Amniotic epithelial cell (primary cell): ENCODE results near the gene RAD9A.

Experiments
- DNase-seq: peaks from one replicate; pipeline ENCODE4 v3.0.0-alpha.2; 2010; ENCODE audit warnings: low read depth

Gene RAD9A

DNA sequence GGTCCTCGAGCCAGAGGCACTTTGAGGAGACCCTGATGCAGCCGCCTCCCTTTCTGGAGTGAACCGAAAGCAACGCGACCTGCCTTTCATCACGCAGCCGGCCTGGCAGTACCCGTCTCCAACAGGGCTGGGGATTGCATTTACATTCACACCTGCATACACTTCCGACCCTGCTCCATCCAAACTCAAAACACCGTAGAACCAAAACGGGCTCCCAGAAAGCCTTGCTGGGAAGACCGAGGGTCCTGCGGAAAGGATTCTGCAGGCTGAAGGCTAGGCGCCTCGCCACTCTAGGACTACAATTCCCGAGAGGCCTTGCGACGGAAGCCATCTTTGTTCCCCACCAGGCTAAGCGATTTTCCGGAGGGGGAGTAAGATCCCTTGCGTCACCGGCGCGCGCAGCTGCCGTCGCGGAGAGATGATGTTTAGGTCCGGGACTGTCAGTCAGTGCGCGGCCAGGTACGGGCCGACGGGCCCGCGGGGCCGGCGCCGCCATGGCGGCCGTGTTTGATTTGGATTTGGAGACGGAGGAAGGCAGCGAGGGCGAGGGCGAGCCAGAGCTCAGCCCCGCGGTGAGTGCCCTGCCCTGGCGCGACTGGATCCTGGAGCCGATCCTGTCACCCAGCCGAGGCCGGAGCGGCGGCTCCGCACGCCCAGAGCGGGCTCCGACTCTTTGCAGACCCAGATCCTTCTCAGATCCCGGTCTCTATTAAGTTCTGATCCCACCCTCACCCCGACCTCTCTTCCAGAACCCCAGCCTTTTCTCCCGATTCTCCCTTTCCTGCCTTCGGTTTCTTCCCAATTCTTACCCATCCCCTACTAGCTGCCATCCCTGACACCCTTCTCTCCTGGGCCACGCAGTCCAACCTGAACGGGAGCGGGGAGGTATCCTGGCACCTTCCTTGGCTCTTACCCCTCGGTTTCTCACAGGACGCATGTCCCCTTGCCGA, 36.5 kb downstream of the RAD9A start, which contains the start of gene RPS6KB2:
RPS6KB2 (plus strand) TSS at position 443 of the 950 bp plus-strand sequence; CDS start at position 495, 52 bp downstream.
- peak; percentile 96 for DNase-seq

DNA sequence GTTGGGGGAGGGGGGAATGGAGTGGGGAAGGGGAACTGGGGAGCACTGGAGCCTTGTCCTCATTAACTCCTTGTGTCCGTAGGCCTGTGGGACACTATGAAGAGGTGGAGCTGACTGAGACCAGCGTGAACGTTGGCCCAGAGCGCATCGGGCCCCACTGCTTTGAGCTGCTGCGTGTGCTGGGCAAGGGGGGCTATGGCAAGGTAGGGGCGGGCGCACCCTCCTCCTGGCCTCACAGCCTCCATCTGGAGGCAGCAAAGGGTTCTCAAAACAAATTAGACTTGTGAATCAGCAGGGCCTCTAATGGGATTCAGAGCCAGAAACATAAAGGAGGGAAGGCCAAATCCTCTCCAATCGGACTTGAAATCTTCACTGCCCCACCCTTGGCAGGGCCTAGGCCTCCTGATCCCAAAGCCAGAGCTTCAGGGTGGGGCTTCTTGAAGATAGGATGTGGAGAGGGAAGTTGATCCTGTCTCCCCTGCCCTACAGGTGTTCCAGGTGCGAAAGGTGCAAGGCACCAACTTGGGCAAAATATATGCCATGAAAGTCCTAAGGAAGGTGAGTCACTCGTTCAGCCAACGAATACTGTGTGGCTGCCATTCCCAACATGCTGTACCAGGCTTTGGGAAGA, 37.4 kb downstream of the RAD9A start:
- DNase-seq = no peak

DNA sequence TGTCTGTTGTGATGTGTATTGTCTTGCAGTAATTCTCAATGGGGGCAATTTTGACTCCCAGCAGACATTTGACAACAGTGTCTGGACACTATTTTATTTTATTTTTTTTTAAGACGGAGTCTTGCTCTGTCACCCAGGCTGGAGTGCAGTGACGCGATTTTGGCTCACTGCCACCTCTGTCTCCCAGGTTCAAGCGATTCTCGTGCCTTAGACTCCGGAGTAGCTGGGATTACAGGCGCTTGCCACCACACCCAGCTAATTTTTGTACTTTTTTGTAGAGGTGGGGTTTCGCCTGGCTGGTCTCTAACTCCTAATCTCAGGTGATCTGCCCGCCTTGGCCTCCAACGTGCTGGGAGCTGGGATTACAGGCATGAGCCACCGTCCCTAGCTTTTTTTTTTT, 37.9 kb downstream of the RAD9A start:
- DNase-seq = no peak

DNA sequence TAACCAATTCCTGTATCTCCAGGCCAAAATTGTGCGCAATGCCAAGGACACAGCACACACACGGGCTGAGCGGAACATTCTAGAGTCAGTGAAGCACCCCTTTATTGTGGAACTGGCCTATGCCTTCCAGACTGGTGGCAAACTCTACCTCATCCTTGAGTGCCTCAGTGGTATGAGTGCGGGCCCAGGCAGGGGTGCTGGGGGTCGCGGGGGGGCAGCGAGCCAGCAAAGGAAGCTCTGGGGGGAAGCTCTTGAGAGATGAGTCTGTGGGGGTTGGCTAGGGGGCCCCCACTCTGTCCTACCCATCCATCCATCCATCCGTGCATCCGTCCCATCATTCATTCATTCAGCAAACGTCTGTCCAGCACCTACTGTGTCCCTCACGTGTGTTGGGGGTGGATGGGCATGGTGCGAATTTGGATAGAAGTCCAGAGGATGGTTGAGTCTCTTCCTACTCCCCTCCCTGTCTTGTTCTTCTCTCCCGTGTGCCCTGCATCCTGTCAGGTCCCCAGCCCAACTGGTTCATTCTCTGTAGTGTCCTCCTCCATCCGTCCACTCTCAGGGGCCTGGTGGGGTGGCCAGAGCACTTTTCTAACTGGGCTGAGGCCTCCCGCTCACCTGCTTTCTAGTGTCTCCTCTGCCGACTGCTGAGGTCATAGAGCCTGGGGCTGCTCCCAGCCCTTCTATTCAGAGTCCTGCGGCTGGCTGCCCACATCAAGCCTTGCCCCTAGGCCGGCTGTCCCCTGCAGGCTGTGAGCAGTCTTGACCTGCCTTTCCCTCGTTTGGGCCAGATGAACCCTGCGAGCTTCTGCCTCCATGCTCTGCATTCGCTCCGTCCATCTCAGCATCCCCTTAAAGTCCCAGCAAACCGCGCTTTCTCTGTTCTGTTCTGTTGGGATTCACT, 39.8 kb downstream of the RAD9A start:
- no peak for DNase-seq

DNA sequence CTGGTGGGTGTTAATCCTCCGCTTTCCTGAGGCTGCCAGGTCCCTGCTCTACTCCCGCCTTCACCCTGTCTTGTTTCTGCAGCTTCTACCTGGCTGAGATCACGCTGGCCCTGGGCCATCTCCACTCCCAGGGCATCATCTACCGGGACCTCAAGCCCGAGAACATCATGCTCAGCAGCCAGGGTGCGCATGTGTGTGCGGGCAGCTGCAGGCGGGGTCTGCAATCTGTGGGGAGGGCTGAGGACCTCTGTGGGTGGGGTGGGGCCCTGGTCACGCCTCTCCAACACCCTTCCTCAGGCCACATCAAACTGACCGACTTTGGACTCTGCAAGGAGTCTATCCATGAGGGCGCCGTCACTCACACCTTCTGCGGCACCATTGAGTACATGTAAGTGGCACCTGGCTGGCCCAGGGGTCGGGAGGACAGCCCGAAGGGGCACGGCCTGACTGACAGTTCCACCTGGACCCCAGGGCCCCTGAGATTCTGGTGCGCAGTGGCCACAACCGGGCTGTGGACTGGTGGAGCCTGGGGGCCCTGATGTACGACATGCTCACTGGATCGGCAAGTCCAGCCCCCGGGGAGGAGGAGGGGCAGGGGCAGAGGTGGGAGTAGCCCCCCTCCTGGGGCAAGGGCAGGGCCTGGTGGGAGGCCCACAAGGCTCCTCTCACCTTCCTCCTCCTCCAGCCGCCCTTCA, 41.0 kb downstream of the RAD9A start:
- DNase-seq = no peak

DNA sequence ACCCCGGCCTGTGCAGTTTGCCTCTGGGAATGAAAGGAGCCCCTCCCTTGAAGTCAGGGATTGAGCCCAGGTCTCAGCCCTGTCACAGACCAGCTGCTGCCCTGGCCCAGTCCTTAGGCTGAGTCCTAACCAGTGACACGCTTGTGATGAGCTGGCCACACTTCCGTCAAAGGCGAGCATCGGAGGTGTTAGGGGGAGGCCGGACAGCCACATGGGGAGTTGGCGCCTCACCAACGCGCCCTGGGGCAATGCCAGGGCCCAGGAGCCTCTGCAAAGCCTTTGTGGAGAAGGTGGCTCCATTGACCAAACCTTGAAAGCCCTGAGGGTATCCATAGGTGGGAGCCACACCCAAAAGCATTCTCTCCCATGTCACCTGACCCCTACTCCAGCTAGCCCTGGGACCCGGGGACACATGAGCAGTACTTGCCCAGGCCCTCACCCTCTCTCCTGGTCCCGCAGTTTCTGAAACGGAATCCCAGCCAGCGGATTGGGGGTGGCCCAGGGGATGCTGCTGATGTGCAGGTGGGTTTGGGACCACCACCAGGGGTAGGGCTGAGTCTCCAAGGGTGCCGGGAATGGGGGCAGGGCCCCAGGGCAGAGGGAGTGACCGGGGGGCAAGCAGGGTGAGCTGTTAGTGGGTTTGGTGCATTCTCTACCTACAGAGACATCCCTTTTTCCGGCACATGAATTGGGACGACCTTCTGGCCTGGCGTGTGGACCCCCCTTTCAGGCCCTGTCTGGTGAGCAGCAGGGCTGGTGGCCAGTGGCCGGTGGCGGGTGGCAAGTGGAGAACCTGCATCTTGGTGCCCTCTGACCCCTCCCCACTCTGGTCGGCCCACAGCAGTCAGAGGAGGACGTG, 42.0 kb downstream of the RAD9A start:
- DNase-seq = no peak

DNA sequence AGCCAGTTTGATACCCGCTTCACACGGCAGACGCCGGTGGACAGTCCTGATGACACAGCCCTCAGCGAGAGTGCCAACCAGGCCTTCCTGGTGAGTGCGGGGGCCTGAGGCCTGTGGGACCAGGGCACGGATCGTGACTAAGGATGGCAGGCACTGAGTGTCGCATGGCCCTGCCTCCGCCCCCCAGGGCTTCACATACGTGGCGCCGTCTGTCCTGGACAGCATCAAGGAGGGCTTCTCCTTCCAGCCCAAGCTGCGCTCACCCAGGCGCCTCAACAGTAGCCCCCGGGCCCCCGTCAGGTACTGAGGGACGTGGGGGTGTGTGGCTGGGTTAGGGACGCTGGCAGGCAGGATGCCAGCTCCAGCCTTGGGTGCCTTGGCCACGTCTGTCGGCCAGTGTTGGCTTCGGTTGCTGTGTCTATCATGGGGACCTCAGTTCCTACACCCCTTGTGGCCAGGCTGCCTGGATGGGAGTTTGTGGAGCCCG, 42.7 kb downstream of the RAD9A start:
- no peak for DNase-seq

DNA sequence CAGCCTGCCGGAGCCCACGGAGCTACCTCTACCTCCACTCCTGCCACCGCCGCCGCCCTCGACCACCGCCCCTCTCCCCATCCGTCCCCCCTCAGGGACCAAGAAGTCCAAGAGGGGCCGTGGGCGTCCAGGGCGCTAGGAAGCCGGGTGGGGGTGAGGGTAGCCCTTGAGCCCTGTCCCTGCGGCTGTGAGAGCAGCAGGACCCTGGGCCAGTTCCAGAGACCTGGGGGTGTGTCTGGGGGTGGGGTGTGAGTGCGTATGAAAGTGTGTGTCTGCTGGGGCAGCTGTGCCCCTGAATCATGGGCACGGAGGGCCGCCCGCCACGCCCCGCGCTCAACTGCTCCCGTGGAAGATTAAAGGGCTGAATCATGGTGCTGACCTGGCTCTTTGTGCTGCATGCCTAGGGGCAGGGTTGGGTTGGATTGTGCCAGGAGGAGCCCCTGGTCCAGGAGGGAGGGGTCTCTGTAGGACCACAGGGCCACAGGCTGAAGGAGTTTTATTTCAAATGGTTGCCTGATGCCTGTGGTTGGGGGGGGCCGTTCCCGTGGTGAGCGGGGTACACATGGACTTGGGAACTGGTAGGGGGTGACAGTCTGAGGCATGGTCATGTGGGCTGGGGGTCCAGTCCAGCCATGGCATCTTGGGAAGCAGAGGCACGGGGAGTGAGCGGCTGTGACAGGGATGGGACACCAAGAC, 43.4 kb downstream of the RAD9A start:
- DNase-seq = no peak

DNA sequence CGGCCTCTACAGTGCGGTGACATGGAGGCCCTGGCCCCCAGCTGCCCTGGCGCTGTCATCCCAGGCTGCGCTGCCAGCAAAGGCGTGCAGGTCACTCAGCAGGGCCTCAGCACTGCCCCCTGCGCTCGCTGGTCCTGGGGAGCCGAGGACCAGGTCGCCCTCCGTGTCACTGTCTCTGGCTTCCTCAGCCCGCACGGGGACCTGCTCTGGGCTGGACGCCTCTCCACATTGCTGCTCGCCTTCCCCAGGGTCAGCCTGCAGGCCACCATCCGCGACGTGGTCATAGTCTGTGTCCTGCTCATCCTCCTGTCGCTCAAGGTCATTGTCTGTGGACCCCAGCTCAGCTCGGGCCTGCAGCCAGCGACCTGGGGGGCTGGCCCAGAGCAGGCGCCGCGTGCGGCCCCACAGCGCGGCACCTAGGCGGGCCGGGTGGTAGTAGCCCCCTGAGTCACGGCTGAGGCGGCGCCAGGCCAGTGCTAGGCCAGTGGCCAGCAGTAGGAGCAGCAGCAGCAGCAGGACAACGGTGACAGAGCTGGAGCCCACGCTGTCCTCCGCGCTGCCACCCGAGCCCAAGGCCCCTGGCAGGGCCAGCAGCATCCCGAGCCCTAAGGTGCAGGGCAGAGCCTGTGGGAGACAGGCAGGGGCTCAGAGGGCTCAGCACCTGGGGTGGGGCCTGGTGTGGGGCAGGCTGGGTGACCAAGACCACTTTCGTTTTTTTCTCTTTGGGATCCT, 44.1 kb downstream of the RAD9A start:
- DNase-seq = no peak

DNA sequence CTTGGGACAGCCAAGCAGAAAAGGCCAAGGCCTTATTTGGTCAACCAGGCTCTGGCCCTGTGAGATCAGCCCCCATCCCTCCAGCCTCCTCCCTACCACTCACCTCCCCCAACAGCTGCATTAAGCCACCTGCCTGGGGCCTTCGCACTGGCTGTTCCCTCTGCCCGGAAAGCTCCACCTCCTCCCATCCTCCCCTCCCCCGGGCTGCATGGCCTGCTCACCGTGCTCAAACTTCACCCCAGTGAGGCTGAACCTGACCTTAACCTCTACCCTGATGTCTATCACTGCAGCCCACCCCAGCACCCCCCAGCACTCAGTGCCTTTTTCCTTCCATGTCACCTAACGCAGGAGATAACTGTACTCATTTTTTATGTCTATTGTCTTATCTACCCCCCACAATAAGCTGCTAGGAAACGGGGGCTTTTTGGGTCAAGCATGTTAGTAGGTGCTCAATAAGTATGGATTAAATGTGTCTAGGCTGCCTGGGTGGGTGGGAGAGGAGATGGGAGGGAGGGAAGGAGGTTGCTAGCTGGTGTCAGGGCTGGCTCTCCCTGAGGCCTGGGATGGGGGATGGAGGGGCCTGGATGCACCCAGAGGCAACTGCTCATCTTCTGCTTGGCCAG, 44.8 kb downstream of the RAD9A start:
- DNase-seq = peak; percentile 34

DNA sequence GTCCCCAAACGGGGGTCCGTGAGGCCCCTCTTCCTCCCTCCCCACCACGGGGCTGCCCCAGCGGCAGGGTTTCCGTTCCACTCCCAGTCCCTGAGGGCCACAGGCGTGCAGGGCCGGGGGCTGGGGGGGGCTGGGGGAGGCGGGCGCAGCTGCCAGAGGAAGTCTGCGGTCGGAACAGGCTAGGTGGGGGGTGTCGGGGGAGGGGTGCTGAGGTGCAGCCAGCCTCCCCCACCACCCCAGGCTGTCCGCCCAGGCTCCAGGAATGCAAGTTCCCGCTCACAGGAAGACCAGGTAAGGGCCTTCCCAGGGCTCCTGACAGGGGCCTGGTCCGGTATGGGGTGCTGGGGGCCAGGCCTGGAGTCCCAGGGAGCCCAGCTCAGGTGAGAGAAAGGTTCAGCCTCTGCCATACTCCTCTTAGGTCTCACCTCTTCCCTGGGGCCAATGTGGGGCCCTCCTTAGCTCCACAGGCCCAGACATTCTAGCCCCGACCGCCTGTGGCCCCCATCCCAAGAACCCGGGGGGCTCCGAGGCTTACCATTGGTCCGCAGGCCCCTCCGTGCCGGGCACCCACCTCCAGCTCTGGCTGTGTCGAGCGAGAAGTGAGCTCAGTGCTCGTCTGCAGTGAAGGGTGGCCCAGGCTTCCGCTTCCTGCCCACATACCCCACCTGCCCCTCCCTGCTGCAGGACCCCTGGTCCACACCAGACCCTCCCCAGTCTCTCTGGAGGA, 45.5 kb downstream of the RAD9A start, which contains the start of gene PTPRCAP:
PTPRCAP (minus strand) TSS at position 601 of the 727 bp plus-strand sequence; CDS start at position 538, 63 bp downstream.
- no peak for DNase-seq

DNA sequence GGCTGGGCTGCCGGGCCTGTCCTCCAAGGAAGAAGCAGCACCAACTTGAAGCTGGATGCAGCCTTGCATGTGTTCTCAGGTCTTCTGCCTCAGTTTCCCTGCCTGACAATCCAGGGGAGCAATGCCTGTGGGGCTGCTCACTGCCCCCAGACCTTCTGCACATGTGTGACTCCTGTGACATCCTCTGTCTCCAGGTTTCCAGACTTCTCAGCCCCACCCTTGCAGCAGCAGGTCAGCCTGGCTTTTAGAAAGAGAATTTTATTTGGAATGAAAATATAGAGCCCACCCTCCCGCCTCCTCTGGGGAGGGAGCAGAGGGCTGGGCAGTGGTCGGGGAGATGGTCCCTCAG, 46.0 kb downstream of the RAD9A start:
- DNase-seq = no peak

DNA sequence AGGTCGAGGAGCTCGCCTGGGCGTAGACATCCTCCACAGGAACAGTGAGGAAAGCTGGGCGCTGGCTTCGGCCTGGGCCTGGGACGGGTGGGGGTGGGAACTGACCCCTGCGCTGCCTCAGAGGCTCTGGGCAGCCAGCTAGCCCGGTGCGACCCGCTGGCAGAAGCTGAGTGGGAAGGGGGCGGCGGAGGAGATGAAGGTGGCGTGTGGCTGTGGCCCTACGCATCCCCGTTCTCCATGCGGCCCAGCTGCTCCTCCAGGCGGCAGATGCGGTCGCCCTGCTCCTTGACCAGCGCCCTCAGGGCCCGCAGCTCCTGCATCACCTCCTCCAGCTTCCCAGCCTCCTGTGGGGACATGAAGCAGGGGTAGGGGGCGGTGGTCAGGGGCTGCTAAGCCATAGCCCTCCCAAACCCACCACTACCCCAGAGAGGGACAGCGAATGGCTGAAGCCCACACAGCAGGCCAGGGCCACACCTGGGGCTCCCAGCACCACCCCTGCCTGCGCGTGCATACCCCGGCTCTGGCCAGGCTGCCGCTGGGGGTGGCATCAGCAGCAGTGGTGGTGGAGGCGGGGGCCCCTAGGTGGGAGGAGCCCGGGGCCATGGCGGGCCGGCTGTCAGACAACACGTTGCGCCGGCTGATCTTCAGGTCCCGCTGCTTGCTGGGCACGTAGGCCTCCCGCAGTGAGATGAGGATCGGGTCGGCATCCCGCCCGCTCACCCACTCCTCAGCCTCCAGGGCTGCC, 46.5 kb downstream of the RAD9A start:
- no peak for DNase-seq

DNA sequence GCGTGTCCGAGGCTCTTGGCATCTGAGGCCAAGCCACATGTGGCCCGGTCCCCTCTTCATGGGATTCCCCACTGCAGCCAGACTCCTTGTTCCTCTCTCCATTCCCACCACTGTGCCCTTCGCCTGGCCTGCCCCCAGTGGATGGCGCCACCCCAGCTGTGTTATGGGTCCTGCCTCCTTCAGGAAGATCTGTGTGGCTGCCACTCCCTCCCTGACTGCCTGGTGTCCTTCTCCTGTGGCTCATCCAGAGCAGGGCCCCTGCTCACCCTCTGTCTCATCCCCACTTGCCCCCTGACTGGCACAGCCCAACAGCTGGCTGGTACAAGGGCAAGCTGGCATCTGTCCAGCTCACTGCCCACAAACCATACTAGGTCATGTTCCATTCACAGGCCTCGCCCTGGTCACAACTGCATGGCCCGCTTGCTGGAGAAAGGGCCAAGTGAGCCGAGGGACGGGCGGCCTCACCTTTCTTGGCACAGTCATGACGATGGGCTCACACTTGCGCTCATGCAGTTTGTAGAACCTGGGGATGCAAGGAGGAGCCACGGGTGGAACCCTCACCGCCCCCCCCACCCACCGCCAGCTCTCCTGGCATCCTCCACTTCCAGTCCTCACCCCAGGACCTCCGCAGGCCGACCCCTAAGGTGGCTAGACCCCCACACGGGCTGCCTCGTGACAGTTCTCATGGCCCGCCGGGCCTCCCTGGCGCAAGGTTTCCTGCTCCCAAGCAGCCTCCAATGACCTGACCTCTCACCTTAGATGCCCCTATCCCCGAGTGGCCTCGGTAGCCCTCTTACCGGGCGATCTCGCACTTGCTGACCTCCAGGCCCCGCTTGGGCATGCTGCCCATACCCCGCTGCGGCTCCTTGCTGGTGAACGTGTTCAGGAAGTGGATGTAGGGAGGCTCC, 47.8 kb downstream of the RAD9A start:
- DNase-seq = no peak

DNA sequence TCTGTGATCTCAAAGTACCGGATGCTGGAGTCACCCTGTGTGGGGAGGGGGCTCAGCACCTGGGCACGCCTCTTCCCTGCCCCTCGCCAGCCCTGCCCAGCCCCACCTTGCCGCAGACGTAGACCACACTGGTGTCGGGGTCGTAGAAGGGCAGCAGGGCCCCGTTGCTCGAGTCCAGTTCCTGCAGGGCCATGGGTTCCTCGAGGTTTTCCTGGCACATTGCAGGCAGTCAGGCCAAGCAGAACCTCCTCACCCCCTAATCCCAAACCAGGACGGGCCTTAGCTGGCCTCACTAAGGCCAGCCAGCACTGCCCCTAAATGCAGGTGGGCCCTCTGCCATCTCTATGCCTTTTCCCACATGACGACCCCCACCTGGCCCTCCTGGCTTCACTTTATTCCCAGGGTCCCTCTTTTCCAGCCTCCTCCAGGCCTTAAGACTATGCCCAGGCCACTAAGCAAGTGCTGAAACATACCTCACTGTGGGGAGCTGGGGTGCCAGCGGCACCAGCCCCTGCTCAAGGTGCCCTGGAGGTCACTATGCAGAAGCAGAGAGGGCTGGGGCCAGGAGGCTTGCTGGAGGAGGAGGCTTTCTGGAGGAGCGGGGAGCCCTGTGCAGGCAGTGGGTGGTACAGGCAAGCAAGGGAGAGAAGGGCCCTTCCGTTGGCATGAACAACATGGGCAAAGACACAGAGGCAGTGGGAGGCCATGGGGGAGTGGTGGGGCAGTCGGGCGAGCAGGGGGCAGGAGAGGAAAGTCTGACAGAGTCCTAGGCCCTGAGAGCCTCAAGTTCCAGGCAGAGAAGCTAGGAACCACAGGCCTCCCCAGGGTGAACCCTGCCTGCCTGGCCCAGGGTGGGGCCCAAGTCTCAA, 48.7 kb downstream of the RAD9A start:
- no peak for DNase-seq
